GM21515 (cell line): ENCODE measurements around the gene EPN2.

ENCODE experiments used
- ATAC-seq: cut with Tn5 transposase; IDR thresholded peaks from one replicate; pipeline ENCODE4 v1.9.1; 2021; ENCODE audit not compliant: unreplicated experiment

EPN2 gene

DNA sequence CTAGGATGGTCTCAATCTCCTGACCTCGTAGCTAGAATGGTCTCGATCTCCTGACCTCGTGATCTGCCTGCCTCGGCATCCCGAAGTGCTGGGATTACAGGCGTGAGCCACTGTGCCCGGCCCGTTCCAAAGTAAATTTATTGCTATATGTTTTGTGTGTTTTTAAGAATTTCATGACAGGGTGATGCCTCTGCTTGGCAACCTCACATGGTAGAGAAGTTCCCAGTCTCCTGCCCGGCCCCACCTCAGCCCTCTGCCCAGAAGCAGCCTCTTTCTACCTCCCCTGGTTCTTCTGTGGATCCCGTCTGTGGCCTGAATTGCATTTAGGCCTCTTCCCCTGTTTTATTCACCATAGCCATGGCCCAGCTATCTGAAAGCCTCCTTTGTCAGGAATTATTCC, 70.4 kb downstream of the EPN2 start:
- no peak for ATAC-seq

DNA sequence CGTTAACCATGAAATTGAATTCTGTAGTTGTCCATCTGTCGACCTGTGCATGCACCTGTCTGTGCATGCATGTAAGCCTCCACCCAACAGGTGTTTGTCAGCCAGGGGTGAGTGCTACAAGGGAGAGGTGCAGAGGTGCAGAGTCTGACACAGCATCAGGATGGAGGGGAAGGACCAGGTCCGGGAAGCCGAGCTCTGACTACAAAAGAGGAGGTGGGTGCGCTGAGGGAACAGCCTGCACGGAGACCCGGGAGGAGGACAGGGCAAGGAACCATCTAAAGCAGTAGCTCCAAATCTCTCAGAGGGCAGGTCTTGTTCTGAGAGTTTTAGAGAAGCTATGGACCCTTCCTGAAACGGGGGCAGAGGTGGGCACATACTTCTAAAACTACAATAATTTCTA, 71.2 kb downstream of the EPN2 start:
- ATAC-seq = no peak

DNA sequence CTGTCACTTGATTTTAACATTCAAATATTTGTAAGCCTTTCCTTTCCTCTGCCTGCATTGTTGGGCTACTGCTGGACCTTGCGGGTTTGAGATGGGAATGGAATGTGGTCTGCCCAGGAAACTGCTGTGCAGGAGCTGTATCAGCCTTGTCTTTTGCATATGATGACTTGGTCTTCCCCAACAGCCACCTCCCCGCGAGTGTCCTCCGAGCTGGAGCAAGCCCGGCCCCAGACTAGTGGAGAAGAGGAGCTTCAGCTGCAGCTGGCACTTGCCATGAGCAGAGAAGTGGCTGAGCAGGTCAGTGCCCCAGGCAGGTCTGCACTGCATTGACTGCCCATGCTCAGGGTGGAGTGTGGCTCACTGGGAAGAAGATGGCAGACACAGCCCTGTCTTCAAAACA, 72.5 kb downstream of the EPN2 start:
- no peak for ATAC-seq

DNA sequence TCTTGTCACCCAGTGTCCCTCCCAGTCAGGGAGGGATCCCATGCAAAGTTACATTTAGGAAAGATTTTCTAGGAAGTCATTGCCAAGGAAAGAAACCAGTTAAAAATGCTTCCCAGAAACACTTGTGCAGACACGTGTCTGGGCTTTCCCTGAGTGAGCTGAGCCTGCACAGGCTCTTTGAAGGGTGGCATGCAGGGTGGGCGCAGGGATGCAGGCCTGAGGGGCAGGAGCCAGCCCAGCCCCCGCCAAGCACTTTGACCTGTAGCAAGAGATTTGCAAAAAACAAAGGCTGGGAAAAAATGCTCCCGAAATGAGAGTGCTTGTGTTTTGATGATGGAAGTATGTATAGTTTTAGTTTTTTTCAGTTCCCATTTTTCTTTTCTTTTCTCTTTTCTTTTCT, 73.0 kb downstream of the EPN2 start:
- ATAC-seq = no peak

DNA sequence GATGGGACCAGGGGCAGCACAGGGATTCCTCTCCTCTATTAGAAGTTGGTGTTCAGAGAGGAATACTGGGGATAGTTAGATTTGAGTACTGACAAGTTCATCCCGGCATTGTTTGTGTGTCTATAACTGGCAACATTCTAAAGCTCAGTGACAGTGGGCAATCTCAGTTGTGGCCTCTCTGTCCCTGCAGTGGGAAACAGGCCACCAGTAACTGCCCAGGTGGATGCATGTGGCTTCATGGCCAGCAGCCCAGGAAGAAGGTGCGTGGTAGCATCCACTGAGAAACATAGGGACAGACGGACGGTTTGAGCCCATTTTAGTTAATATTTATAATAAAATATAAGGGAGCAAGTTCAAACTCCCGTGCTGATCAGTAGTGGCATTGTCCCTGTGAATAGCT, 73.8 kb downstream of the EPN2 start:
- ATAC-seq = no peak

DNA sequence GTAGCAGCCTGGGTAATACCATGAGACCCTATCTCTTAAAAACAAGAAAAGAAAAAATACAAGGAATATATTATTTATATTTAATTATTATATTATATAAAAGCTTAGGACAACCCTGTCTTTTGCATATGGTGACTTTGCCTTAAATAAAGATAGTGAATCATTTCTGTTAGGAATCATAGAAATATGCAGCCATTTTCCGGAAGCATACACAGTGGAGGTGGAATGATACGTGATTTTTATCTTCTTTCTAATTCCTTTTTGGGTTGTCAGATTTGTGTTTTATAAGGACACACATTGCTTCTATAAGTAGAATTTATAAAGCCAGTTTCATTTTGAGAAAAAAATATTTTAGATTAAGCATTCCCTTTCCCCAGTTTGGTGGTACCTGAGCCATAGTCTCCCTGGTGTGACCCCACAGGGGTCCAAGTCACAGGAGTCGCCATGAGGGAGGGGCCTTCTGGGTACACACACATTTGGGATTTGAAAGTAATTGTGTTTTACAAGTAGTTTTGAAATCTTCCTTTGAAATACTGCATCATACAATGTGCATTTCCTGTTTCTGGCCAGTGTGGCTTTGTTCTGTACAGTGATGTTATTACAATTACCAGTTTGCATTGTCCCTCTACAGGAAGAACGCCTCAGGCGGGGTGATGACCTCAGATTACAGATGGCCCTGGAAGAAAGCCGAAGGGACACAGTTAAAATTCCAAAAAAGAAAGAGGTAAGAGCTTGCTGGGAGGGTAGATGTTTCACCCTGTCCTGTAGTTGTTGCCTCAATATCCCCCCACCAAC, 74.5 kb downstream of the EPN2 start:
- no peak for ATAC-seq

DNA sequence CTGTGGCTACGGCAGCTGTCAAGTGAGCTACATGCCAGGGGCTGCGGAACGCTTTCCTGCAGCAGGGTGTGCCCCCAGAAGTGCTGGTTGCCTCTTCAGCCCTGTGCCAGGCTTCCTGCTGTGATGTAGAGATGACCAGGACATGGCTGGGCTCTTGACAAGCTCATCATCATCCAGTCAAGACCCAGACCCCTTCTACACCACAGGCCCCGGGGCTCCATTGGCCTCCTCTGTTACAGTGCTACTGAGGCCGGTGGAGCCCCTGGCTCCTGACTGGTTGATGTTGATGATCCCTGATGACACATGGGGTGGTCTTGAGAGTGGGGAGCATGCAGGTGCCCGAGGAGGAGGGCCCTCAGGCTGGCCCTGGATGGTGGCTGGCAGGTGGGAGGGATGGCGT, 75.2 kb downstream of the EPN2 start:
- ATAC-seq = no peak

DNA sequence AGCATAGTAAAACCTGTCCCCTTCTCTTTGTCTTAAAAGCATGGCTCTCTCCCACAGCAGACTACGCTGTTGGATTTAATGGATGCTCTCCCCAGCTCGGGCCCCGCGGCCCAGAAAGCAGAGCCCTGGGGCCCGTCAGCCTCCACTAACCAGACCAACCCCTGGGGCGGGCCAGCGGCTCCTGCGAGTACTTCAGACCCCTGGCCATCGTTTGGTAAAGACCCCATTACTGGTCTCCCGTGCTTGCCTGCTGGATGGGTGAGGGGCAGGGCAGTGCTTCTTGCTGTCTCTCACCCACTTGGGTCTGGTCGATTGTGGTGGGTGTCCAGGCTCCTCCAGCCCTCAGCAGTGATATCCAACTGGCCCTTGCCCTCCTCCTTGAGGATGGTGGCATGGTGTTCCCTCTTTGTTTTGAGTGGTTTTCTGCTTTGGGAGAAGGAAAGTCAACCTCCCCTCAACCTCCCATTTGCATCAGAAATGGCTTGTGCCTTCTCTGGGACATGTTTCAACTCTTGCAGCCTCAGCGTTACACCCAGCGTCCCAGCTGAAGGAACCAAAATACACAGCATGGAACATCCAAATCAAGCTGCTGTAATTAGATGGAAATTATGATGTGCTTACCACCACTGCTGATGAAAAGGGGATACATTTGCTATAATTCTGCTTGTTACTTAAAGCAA, 76.0 kb downstream of the EPN2 start:
- ATAC-seq = no peak

DNA sequence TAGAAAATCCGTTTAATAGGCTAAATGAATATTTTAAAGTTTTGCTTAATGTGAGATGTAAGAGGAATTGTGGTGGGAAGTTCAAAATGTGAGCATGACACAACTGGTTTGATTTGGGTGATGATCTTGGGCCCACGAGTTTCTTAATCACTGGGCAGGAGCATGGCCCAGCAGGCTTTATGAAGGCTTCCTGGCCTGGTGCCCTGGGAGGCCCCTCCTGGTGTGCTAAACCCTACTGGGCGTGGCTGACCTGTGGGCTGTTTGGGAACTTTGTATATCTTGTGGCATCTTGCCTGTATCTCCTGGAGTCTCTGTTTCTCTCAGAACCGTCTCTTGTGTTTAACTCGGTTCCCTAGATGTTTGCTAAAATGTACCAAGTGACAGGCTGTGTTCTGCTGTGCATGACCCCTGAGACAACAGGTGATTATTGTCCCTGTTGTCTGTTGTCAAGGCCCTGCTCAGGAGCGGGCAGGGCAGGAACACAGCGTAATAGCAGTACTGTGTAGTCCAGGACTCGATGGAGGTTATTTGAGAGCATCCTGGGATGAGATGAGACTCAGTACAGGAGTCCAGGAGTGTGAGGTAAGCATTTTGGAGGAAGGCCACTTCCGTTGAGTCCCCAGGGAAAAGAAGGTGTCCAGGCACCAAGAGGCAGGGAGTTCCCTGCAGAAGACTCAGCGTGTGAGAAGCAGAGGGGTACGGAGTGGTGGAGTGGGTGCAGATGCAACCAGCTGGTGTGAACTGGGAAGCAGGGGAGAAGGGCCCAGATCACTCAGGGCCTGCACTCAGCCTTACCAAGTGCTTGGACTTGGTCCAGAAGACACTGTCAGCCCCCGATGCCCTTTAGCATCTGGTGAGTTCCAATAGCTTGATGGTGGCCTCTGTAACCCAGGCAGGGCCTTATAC, 76.8 kb downstream of the EPN2 start:
- ATAC-seq = no peak

DNA sequence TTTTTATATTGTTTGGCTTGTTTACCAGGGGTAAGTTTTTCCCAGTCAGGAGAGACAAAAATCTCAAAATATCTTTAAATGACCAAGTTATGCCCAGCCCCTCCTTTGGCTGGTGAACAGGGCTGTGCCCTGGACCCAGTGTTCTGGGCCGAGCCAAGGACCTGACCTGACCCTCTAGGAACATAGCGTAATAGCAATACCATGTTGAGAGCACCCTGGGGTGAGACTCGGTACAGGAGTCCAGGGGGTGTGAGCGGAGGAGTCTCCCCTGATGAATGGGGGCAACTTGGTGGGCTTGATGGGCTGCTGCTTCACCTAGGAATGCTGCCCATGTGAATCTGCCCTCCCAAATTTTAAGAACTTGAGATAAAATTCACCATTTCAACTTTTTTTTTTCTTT, 77.9 kb downstream of the EPN2 start:
- ATAC-seq = no peak

DNA sequence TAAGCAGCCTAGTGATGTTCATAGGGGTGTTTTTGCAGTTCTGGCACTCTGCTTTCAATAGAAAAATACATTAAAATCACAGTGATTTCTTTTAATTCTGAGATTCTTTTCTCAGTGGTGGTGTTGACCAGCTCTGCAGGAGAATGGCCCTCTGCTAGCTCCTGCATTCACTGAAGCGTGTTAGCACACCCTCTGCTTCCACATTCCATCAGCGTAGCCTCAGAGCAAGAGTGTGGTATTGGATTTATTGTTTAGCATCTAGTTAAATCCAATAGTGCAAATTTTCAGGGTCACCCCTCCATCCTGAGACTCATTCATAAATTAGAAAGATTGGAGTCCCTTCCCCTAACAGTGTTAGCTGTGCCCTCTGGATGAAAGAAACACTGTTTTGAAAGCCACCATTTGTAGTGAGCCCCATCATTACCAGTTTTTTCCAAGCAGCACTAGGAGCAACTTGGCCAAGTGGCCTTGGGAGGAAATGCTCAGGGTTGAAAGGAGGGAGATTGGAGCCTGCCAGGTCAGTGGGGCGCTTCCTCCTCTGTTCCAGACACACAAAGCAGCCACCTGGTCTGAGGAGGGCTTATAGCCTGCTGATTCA, 79.7 kb downstream of the EPN2 start:
- ATAC-seq = no peak

DNA sequence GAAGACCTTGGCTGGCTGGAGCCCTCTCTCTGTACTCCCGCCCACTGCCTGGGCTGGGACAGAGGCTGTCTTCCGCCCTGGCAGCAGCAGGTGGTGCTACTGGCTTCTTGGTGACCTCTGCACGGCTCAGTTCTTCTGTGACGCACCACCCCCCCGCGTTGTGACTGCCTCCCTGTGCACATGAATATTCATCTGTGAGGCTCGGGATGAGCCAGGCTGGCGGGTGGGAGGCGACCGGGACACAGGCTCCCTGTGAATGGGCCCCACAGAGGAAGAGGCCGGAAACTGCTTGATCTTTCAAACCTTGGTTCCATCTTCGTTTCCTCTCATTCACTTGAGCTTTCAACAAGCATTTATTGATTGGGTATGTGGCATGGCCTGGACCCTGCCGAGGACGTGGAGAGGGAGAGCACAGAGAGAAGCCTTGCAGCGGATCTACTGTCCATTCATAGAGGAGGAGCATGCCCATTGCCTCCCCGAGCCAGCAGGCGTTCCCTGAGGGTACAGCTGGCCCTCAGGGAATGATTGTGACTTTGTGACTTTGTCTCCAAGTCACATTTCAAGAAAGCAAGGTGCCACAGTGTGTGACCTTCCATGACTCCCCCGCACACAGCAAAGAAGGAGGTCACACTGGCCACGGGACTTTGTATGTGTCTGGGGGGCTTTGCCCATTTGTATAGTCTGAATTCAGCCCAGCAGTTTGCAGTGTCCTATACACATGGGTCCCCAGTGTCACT, 80.4 kb downstream of the EPN2 start:
- no peak for ATAC-seq

DNA sequence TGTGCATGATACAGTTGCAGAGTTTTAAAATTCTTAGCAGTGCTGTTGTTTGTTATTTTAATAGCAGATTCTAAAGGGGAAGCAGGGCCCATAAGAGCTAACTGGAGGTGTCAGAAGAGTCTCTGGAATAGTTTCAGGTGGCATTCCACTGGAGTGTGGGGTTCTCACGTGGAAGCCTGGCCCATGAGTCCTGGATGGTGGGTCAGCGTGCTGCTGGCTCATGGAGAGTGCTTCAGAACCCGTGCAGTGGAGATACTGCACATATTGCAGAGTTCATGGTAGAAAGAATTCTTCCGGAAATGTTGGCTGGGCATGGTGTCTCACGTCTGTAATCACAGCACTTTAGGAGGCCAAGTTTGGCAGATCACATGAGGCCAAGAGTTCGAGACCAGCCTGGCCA, 81.4 kb downstream of the EPN2 start:
- no peak for ATAC-seq

DNA sequence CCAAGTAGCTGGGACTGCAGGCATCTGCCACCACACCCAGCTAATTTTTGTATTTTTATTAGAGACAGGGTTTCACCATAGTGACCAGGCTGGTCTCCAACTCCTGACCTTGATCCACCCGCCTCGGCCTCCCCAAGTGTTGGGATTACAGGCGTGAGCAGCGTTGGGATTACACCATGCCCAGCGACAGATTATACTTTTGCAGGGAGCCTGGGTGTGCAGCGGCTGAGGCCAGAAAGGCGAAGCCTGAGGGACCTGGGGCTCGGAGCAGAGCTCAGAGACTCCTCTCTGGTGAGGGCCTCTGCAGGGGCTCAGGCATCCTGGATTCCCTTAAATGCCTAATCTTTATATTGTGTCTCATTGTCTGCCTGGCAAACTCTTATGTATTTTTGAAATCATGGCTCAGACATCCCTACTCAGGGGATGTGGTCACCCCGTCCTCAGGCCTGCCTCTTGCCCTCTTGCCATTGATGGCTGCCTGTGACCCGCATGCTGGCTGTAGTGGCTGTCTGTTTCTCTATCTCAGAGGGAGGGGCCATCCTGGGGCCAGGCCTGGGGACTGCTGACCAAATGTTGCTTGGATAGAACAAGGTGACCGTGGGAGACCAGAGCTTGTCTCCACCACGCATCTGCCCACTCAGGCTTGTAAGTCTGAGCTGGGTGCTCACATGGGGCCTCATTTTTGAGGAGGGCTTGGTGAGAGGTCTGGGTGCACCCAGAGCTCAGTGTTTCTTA, 82.8 kb downstream of the EPN2 start:
- ATAC-seq = no peak

DNA sequence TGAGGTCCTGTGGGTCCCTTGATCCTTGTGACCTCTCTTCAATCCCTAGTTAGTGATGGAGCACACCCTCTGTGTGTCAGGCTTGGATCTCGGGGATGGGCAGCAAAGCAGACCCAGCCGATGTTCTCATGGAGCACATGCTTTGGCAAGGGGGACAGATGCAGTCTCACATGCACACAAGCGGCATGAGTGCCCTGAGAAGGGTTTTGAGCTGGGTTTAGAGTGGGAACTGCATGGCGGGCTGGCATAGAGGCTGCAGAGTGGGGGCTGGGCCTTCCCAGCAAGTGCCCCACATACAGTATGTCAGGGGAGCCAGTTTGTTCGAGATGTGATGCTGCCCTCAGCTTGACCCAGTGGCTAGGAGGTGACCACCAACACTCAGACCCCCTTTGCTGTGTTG, 83.7 kb downstream of the EPN2 start:
- ATAC-seq = no peak

DNA sequence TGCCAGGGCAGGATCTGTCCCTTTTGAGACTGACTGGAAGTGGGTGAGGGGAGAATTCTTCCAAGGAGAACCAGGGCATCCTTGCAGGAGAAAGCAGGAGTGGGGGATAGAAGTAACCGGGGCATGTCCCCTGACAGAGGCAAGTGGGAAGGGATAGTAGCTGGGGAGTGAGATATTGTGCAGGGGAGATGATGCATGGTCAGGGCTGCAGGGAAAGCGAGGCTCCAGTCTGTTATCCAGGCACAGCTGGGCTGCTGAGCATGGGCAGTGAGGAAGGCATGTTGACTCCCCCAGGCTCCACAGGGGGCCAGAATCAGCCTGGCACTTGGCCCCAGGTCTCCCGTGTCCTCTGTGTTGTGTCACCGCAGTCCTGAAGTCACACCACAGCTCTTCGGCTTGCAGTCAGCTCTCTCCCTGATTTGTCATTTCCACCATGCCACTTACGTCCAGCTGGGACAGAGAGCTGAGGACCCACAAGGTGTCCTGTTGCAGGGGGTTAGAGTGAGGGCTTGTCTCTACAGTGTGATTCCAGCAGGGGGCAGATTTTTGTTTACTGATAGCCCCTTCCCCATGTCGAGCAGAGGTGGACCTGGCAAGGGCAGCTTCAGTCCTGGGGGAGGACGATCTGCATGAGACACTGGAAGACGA, 84.4 kb downstream of the EPN2 start:
- ATAC-seq = no peak

DNA sequence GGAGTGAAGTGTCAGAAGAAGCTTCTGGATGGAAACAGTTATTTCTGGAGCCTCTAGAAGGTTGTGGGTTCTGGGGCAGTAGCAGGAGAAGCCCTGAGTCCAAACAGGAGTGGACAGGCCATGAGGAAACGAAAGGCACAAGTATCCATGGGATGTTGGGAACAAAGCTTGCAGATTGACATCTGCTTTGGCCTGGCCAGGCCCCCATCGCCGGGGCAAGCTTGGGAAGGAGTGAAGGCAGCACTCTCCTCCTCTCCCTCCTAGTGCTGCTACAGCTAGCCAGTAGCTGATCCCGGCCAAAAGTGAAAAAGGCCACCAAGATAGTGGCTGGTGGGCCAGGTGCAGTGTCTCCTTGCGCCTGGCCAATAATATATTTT, 85.0 kb downstream of the EPN2 start:
- ATAC-seq = no peak

DNA sequence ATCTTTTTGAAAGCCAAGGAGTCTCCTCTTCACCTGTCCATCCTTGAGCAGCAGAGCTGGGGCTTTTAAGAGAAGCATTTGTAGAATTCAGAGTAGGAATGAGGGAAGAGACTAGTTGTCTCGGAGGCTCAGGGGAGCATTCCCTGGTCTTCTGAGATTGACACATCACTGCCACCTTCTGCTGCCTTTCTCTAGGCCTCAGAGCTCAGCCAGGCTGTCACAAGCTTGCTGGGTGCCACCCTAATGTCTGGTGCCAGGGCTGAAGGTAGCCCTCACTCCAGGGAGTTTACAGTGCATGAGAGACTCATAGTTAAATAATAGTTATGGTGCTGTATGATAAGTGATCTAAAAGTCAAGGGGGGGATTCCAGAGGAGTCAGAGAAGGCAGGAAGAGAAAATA, 85.7 kb downstream of the EPN2 start:
- no peak for ATAC-seq

DNA sequence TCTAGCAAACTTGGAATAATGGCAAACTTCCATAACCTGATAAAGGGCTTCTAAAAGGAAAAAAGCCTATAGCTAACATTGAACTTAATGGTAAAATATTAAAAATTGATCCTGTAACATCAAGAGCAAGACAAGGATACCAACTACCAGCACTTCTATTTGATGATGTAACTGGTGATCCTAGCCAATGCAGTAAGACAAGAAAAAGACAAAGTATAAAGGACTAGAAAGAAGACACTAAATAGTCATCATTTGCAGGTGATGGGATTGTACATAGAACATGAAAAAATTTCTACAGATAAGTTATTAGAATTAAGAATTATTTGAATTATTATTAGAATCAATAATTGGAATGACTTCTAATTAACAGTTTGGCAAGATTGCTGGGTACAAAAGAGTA, 88.4 kb downstream of the EPN2 start:
- ATAC-seq = no peak
